GM19035 (cell line): ENCODE data around the gene MYO15A.
"Not testable (repeated sequence)": the region's sequence is repeated elsewhere in the genome, so short reads cannot be mapped to it uniquely, and the experiment has no call there.

Source experiments
- ATAC-seq: cut with Tn5 transposase; IDR thresholded peaks from one replicate; pipeline ENCODE4 v1.9.1; 2021; ENCODE audit not compliant: unreplicated experiment

MYO15A gene

GRCh38 chr17:18208092-18208491 lies 99.5 kb downstream of the MYO15A start:
- ATAC-seq, result no peak

DNA sequence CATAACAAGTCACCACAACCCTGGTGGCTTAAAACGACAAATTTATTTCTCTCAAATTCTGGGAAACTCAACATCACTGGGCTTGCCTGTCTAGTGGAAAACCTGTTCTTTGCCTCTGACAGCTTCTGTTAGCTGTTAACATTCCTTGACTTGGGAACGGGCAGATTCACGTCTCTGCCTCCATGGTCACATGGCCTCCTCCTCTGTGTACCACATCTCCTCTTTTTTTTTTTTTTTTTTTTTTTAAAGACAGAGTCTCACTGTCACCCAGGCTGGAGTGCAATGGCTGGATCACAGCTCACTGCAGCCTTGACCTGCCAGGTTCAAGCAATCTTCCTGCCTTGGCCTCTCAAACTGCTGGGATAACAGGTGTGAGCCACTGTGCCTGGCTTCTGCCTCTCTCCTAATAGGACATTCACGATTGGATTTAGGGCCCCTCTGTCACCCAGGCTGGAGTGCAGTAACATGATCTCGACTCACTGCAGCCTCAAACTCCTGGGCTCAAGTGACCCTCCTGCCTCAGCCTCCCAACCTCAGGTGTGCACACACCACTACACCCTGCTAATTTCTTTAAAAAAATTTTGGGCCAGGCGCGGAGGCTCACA lies 105.2 kb downstream of the MYO15A start:
- no peak for ATAC-seq

GRCh38 chr17:18216906-18217305 lies 108.3 kb downstream of the MYO15A start:
- not testable (repeated sequence) for ATAC-seq

DNA sequence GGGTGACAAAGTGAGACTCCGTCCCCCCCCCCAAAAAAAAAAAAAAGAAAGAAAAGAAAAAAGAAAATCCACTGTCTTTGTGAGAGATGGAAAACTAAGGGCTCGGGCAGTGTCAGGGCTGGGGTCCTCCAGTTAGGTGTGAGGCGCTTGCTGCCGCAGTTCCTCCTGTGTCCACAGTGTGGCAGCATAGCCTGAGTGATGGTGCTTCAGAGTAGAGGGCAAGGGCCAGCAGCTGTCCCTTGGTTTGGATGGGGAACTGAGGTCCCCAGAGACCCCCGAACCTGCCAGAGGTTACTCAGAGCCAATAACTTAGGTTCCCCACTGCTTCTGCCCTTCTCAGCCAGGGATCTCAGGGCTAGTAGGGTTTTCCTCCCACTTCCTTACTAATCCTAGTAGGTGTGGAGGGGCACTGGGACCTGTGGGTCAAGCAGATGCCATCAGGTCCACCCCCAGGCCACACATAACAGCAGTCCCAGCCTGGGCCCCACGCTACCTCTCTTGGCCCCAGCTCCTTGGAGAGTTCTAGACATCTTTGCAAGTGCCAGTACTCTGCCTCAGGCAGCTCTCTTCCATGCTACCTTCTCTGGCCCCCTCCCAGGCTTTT lies 109.0 kb downstream of the MYO15A start:
- no peak for ATAC-seq

GRCh38 chr17:18218756-18219415 lies 110.3 kb downstream of the MYO15A start:
- no peak for ATAC-seq

DNA sequence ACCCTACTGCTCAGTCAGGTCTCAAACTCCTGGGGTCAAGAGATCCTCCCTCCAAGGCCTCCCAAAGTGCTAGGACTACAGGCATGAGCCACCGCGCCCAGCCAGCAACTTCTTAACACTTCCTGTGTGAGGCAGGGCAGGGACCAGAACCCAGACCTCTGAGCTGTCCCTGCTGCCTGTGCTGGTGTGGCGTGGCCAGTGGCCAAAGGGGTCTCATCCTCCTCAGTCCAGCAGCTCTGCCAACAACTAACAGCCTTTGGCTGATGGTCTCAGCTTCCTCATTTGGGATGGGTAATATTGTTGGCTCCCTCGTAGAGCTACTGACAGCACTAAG lies 115.5 kb downstream of the MYO15A start:
- ATAC-seq, result no peak

DNA sequence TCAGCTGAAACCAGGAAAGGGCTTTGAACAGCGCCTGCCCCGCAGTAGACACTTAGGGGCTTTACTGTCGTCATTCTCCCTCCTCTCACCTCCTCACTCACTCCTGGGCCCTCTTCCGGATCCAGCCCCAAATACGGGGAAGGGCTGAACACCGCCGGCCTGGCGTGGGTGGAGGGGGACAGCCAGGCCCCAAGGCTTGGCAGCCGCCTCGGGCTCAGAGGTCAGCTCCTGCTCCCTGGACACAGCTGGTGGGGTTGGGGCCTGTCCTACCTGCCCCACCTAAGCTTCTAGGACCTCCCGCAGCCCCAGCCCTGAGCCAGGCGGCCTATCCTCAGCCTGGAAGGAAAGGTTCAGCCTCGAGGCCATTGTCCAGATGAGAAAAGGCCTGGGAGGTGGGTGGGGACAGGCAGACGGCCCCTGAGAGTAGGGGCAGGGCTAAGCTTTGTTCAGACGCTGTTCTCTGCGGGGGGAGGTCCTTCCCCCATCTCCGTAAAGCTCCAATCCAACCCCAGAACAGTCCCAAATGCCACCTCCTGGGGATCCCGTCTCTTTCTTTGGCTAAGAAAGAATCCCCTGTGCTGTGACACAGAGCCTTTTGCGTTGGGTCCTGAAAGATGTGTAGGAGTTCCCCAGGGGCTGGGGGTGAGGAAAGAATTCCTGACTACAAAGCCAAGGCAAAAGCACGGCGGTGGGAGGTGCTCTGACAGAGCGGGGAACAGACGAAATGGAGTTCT lies 116.0 kb downstream of the MYO15A start:
- ATAC-seq, result no peak

- peak; percentile 86 for ATAC-seq
Measured at GRCh38 chr17:18225121-18225641, 116.6 kb downstream of the MYO15A start, which contains the start of gene LLGL1. TSS of gene LLGL1 (plus strand) at chr17:18225635. CDS start at chr17:18225683, 48 bp downstream.

- ATAC-seq, result peak; percentile 27
Measured at GRCh38 chr17:18225642-18226283, 117.2 kb downstream of the MYO15A start.

DNA sequence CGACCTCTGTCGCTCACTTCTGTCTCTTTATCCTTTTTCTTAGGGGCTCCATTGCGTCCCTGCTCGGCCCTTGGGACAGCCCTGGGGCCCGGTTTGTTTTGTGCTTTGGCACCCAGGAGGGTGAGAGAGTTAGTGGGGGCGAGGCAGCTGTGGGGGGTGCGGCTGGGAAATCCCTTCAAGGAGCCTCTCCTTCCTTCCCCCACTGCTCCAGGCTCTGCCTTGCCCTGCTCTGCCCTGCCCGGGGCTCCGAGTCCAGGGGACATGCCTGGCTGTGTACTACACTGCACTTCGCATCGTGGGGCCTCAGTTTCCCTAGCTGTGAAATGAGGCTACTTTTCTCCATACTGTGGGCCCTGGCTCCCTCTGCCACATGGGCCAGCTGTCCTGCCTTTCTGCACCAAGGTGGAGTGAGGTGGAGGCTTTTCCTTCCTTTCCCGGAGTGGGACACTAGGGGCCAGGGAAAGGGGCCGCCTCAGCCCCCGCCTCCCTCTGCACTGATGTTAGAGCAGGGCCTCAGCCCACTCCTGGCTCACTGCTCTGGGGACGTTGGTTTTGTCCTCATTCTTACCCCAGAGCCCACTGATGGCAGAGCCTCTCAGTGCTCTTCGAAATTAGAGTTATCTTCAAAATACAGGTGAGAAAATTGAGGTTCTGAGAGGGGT lies 117.9 kb downstream of the MYO15A start:
- no peak for ATAC-seq

DNA sequence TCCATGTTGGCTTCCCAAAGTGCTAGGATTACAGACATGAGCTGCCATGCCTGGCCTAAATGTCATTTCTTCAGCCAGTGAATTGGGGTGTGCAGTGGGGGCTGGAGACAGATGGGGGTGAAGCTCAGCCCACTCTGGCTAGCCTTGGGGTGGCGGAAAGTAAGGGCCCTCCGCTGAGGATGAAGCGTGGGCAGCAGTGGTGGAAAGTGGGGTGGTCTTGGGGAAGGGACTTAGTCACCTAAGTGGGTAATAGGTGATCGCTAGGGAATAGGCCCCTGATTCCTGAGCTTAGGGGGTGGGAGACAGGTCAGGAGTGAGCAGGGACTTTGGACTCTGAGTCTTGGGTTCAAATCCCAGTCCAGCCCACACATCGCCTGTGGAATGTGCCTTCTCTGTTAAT lies 119.1 kb downstream of the MYO15A start:
- ATAC-seq, result no peak

DNA sequence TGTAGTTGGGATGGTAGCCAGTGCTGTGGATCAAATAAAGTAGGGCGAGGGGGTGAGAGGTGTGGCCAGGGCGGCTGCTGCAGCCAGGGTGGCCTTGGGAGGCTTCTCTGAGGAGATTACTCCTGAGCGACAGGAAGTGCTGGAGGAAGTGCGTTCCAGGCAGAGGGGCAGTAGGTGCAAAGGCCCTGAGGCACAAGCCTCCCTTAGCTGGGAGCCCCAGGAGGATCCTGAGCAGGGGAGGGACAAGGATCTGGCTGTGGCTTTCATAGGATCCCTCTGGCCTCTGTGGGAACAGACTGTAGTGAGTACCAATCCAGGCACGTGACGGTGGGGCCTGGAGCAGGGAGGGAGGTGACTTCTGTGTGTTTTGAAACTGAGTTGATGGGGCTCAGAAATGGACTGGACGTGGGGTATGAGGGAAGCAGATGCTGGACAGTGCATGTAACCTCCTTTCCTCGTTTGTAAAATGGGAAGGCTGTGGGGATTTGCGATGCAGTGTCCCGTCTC lies 119.7 kb downstream of the MYO15A start:
- ATAC-seq, result no peak

- no peak for ATAC-seq
Measured at GRCh38 chr17:18229254-18229653, 120.7 kb downstream of the MYO15A start.
